Left cardiac atrium (tissue), 4 donors: Measurements from ENCODE around the gene NF2. TPM values are rescaled to one million over a fixed set of nuclear protein-coding genes. Genes with fewer than 3 reads are reported as not detected.
"Not testable (repeated sequence)": the region's sequence is repeated elsewhere in the genome, so short reads cannot be mapped to it uniquely, and the experiment has no call there.

Experiments used
- ATAC-seq, 2 donors: fragments of 200-7000 bp; cut with Tn5 transposase; one replicate each; pipeline ENCODE4 v1.9.1; 2020; ENCODE audit warnings: mild to moderate bottlenecking in 2 of 2, moderate library complexity in 2 of 2
- DNase-seq: peaks from one replicate; pipeline ENCODE4 v3.0.0-alpha.2; 2020
- intact Hi-C, 2 donors: fragments of 100-400 bp; cut with DNase I; formaldehyde crosslinking; loops; one replicate each; pipeline versions ENCODE4 v1.14.1 to v1.15.1; 2022 to 2023
- total RNA-seq, 2 donors: library from RNA; stranded (reverse); fragmentation: NEBNext Ultra II Directional; extraction: Animal tissue kit (Norgen Biotek cat#: 25700); gene quantifications; one replicate each; pipeline ENCODE4 v1.2.1, GENCODE V29; 2021
- donor health status: DM: no; HTN: yes; CAD: no.
- donor health status: DM: no; HTN: yes; CAD: no; lungs with severe emphysema.
- donor health status: DM: yes; HTN: yes; CAD: no.
- donor health status: Dilated cardiomyopathy.

Gene NF2
- total RNA-seq, 2 donors from 2014 or later = 45.3 to 48.7 TPM

DNA sequence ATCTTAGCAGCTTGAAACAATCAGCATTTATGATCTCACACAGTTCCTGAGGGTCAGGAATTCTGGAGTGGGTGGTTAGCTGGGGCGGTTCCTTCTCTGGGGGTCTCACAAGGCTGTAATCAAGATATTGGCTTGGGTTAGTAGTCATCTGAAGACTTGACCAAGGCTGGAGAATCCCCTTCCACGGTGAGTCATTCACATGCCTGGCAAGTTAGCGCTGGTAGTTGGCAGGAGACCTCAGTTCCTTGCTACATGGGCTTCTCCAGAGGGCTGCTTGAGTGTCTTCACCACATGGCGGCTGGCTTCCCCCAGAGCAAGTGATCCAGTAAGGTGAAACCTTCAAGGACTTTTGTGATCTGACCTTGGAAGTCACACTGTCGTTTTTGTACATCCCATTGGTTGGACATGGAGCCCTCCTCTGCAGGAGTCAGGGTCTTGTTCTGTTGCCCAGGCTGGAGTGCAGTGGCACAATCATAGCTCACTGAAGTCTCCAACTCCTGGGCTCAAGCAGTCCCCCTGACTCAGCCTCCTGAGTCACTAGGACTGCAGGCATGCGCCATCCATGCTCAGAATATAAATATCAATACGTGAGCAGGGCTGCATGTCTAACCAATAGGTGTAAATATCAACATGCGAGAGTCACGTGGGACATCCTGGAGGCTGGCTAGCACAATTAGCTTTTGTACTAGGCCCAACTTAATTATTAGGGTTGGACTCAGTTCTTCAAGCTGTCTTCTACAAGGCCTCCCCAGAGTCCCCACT, 15.3 kb upstream of the NF2 start:
- DNase-seq (no peak), ATAC-seq (peak; percentile 34 to 60)
- intact Hi-C loops = no loop called here

DNA sequence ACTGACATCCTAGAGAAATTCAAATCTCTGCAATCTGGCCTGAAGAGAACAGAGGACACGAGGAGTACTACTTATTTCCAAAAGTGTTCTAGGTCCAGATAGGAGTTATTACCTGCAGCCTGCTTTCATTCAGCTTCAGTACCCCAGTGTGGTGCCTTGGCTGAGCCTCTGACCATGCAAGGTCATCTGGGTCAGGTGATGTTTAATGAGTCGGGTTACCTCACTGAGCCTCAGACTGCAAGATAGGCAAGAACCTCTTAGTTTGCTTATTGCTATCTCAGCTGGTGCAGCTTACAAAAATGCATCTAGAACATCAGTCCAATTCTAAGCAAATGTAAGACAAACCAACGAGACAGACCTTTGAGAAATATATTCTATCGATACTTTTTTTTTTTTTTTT, 9.5 kb upstream of the NF2 start:
- DNase-seq (no peak), ATAC-seq (no peak)

DNA sequence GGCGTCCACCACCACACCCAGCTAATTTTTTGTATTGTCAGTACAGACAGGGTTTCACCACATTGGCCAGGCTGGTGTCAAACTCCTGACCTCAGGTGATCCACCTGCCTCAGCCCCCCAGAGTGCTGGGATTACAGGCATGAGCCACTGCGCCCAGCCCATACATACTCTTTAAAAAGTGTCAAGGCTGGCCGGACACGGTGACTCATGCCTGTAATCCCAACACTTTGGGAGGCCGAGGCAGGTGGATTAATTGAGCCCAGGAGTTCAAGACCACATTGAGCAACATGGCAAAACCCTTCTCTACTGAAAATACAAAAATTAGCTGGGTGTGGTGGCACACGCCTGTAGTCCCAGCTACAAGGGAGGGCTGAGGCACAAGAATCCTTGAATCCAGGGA, 9.0 kb upstream of the NF2 start:
- intact Hi-C loops, ATAC-seq, DNase-seq: not testable (repeated sequence)

More for the DNA sequence above, 9.5 kb upstream of the NF2 start:
- intact Hi-C loops = no loop called here

DNA sequence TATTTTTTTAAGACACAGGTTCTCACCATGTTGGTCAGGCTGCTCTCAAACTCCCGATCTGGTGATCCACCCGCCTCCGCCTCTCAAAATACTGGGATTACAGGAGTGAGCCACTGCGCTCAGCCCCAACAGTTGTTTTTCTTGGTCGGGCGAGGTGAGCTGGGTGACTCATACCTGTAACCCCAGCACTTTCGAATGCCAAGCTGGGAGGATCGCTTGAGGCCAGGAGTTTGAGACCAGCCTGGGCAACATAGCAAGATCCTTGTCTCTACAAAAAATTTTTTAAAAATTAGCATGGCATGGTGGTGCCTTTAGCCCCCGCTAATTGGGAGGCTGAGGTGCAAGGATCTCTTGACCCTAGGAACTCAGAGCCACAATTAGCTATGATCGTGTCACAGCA, 7.0 kb upstream of the NF2 start:
- no peak for ATAC-seq
- intact Hi-C loops = no loop called here
- no peak for DNase-seq

DNA sequence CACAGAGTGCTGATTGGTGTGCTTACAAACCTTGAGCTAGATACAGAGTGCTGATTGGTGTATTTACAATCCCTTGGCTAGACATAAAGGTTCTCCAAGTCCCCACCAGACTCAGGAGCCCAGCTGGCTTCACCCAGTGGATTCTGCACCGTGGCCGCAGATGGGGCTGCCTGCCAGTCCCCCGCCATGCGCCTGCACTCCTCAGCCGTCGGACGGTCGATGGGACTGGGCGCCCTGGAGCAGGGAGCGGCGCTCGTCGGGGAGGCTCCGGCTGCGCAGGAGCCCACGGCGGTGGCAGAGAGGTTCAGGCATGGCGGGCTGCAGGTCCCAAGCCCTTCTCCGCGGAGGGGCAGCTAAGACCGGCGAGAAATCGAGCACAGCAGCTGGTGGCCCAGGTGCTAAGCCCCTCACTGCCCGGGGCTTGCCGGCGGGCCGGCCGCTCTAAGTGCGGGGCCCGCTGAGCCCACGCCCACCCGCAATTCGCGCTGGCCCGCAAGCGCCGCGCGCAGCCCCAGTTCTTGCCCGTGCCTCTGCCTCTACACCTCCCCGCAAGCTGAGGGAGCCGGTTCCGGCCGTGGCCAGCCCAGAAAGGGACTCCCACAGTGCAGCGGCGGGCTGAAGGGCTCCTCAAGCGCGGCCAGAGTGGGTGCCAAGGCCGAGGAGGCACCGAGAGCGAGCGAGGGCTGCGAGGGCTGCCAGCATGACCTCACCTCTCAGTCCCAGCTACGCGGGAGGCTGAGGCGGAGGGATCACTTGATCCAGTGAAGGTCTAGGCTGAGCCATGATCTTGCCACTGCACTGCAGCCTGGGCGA, 5.4 kb upstream of the NF2 start:
- intact Hi-C loops, DNase-seq, ATAC-seq: not testable (repeated sequence)

DNA sequence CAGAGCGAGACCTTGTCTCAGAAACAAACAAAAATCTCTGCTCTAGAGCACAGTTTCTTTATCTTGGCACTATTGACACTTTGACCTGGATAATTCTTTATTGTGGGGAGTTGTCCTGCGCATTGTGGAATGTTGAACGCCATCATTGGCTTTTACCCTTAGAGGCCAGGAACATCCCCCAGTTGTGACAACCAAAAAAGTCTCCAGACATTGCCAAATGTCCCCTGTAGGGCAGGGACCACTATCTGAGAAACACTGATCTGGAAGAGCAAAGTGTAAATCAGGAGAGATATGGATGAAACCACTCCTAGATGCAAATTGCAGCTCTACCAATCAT, 4.8 kb upstream of the NF2 start:
- intact Hi-C loops = no loop called here
- DNase-seq = no peak
- no peak for ATAC-seq

DNA sequence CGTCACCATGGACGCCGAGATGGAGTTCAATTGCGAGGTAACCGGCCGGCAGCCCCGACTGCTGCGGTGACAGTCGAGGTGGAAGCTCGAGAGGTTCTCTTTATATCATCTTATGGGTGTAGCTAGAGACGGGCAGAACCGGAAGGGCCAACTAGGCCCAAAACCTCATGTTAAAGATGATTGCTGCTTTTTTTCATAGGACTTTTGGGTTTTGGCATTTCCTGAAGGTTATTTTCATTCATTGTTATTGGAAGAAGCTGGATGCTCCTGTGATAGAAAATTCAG, 585 bp downstream of the NF2 start:
- ATAC-seq (peak in 1 of 2 donors; percentile 11), DNase-seq (no peak)
- intact Hi-C loops = no loop called here

DNA sequence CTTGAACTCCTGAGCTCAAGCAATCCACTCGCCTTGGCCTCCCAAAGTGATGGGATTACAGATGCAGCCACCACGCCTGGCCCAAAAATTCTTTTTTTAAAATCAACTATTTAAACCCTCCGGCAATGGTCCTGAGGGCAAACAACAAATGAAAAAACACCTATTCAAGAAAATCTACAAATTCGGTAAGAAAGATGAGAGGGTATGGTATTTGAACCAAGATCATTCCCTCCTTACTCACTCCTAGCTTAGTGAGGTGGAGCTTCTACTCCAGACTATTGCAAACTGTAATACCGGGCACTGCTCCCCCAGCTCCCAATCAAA, 2.1 kb downstream of the NF2 start:
- DNase-seq (no peak), ATAC-seq (no peak)
- intact Hi-C loops = no loop called here

DNA sequence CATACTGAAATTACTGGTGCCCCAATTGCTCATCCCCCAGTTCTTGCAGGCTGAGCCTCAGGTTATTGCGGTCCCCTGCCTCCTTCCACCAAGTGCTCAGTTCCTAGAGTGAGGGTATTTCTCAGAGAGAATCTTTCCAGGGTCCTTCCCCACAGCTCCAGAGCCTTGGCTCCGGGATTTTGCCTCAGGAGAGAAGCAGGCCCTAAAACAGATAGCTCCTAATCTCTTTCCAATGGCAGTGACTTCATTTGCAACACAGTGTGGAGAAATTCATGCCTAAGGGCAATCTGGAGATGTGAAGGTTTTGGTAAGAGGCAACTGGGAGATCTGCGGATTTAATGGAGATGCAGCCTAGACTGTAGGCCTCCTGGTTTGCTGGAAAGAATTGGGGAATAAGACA, 2.9 kb downstream of the NF2 start:
- ATAC-seq (no peak), DNase-seq (no peak)
- intact Hi-C loops = no loop called here

DNA sequence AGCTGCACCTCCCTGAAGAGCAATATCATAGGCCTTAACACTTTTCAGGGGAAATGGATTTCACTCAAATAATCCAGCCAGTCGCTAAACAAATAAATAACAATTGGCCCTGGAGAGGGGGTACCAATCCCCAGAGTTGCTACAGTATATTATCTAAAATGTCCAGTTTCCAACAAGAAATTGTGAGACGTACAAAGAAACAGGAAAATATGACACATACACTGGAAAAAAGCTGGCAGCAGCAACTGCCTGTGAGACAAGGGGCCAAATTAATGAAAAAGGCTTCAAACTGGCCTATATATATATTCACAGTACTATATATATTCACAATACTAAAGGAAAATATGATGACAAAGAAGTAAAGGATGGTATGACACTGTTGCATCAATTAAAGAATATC, 4.0 kb downstream of the NF2 start:
- intact Hi-C loops = no loop called here
- ATAC-seq (no peak), DNase-seq (no peak)

DNA sequence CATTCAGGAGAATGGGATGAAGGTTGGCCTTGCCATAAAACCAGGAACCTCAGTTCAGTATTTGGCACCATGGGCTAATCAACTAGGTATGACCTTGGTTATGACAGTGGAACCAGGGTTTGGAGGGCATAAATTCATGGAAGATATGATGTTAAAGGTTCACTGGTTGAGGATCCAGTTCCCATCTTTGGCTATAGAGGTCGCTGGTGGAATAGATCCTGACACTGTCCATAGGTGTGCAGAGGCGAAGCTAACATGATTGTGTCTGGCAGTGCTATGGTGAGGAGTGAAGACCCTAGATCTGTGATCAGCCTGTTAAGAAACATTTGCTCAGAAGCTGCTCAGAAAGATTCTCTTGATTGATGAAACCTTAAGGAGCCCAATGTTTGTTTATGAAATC, 5.7 kb downstream of the NF2 start:
- DNase-seq (no peak), ATAC-seq (no peak)
- intact Hi-C loops = no loop called here

DNA sequence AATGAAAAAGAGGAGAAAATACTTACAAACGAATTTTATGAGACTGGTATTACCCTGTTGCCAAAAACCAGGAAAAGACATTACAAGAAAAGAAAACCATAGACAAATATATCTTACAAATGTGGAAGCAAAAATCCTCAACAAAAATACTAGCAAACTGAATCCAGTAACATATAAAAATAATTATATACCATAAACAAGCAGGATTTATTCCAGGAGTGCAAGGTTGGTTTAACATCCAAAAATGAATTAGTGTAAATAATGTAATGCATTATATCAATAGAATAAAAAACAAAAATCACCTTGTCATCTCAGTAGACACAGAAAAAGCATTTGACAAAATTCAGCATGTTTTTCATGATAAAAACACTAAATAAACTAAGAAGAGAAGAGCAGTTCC, 7.3 kb downstream of the NF2 start:
- no peak for ATAC-seq
- DNase-seq = no peak
- intact Hi-C loops = no loop called here

DNA sequence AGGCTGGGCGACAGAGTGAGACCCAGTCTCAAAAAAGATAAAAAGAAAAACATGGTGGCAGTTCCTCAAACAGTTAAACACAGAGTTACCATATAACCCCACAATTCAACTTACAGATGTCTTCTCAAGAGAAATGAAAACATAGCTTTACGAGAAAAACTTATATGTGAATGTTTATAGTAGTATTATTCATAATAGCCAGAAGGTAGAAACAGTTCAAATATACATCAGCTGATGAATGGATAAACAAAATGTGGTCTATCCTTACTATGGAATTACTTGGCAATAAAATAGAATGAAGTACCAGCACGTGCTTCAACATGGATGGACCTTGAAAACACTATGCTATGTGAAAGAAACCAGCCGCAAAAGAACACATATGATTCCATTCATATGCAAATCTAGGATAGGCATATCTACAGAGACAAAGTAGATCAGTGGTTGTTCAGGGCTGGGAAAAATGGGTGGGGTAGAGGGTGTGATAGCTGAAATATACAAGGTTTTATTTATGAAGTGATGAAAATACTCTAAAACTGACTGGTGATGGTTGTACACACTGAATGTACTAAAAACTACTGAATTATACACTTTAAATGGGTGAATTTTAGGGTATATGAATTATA, 12.4 kb downstream of the NF2 start:
- no peak for ATAC-seq
- intact Hi-C loops = no loop called here

DNA sequence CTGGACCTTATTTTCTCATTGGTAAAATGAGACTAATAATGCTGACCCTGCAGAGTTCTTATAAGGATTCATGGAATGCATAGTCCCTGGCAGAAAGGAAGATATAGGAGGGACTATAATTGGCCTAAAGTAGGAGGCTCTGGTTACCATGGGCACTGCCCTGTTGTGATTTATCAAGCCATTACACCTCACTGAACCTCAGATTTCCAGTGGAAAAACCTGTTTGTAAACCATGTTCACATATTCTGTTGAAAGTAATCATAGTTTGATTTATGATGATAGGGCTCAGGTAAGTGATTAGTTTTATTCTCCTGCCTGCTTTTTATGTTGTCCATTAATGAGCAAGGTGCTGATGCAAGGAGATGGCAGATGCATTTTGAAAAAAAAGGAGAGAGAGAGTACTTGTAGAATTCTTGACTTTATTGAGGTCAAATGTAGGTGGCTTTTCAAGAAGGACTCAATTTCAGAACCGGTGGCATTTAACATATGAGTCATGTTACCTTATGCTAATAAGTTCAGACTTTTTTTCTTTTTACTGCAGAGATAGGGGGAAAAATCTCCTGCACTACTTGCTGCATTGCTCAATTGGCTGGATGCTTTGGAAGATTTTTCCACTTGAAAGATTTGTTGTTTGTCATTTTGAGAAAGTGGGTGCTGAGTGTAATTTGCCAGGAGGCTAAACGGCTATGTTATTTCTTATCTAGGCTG, 14.6 kb downstream of the NF2 start:
- ATAC-seq = peak in 1 of 2 donors; percentile 34
- no peak for DNase-seq
- intact Hi-C loops = no loop called here

More for the DNA sequence above, 12.4 kb downstream of the NF2 start:
- no peak for DNase-seq

DNA sequence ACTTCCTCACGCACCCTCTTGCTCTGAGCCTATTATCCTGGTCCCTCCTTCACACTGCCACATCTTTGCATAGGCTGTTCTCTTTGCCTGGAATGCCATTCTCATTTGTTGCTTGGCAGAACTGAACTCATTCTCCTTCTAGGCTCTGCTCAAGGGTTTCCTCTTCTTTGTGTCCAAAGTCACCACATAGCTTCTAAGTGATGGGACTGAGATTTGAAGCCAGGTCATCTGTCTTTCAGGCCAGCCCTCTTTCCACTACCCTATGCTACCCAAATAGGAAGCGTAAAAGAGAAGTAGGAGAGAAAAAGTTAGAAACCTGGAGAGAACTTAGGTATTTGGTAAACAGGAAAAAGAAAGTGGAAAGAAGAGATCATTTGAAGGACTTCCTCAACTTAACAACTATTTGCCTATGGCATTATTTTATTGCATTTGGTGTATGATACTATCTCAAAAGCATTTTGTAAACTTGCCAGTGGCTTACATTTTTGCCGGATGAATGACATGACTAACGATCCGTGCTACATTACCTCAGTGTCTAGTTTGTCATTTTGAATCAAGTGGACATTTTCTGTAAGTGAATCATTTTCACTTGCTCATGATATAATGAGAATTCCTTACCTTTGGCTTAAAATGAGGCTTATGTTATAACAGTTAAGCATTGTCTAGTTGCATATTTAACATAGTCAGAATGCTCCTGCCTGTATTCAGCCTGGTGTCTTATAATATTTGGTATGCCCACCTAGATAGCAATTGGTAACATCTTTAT, 18.5 kb downstream of the NF2 start:
- peak in 1 of 2 donors; percentile 68 for ATAC-seq
- intact Hi-C loops = no loop called here
- no peak for DNase-seq

DNA sequence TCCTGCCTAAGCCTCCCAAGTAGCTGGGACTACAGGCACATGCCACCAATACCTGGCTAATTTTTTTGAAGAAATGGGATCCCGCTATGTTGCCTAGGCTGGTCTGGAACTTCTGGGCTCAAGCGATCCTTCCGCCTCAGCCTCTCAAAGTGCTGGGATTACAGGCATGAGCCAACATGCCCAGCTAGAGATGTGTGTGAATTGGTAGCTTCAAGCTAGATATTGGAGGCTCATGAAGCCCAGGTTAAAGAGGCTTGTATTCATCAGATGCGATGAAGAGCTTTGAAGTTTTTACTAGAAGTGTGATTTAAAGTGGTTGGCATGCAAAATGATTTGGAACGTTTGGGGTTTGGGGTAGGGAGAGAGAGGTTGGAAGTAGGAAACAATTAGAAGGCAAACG, 19.6 kb downstream of the NF2 start:
- ATAC-seq (no peak), DNase-seq (no peak)
- intact Hi-C loops = no loop called here

DNA sequence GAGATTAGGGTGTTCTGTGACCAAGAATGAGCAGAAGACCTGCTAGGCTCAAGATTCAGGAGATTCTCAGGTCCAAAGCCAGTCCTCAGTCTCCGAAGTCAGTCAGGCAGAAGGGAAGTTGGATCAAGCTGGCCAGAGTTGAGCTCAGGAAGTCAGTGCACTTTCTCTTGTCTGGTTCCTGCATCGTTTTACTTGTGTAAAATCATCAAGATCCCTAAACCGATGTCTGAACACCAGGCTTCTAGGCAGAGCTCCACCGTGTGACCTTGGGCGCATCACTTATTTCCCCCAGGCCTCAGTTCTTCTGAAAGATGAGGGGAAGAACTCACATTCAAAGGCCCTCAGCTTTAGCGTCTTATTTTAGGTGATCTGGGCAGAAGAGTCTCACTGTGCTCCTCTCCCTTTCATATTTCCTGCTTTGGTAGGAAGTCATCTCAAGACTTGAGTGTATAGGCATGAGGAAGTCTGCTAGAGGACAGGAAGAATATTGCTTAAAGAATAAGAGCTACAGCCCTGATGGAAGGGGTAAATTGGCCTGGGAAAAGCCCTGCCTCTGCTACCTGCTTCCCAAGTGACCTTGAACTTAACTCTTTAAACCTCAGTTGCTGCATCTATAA, 20.2 kb downstream of the NF2 start:
- ATAC-seq (no peak), DNase-seq (no peak)
- intact Hi-C loops = no loop called here

DNA sequence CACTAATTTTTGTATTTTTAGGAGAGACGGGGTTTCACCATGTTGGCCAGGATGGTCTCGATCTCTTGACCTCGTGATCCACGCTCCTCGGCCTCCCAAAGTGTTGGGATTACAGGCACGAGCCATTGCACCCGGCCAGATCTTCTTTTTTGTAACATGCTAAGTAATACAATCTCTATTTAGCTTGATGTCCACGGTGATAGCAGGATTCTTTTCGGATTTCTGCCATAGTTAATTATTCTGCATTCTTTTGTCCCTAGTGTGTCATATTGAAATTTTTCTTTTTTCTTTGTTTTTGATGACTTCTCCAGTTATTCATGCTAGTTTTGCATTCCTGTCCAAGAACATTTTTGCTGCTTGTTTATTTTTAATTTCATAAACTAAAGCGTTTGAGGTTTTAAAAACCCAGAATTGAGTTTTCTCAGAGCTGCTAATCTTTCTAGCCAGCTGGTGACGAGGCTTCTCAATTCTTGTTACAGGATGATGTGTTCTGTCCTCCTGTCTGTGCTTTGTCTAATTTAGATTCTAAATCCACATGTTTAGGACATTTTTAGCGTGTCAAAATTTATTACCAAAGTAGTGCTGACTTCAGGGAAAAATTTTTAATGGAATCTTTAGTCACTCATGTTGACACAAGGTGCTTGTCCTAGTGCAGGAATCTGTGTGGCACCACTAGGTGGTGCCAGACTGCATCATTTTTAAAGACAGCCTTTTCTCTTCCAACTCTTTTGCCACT, 21.8 kb downstream of the NF2 start:
- intact Hi-C loops = no loop called here
- DNase-seq = peak; percentile 53
- ATAC-seq = peak in 1 of 2 donors; percentile 46
